IPS-20b (cell line): ENCODE data around the gene HAL.

ENCODE experiments used
- H3K27ac ChIP-seq: one replicate; pipeline ENCODE4 v1.5.1; 2013; ENCODE audit warnings: low read length
- H3K27me3 ChIP-seq: 2 replicates; pipeline ENCODE4 v1.6.1; 2013; ENCODE audit warnings: mild to moderate bottlenecking, low read length, inconsistent platforms; ENCODE audit not compliant: insufficient read depth
- H3K36me3 ChIP-seq: 2 replicates; pipeline ENCODE4 v1.6.1; 2013; ENCODE audit warnings: low read depth, mild to moderate bottlenecking, inconsistent platforms, low read length, moderate library complexity; ENCODE audit not compliant: insufficient read depth
- H3K4me1 ChIP-seq: 2 replicates; pipeline ENCODE4 v1.6.1; 2013; ENCODE audit warnings: mild to moderate bottlenecking, control low read depth, inconsistent platforms, low read length, moderate library complexity; ENCODE audit not compliant: insufficient read depth
- H3K4me3 ChIP-seq: 2 replicates; pipeline ENCODE4 v1.5.1; 2013; ENCODE audit warnings: mild to moderate bottlenecking, low read length, inconsistent platforms
- H3K9ac ChIP-seq: 2 replicates; pipeline ENCODE4 v1.6.1; 2013; ENCODE audit warnings: low read depth, mild to moderate bottlenecking, inconsistent platforms, low read length, moderate library complexity
- H3K9me3 ChIP-seq: 2 replicates; pipeline ENCODE4 v1.6.1; 2013; ENCODE audit warnings: mild to moderate bottlenecking, low read depth, low read length, inconsistent platforms; ENCODE audit not compliant: insufficient read depth

HAL gene

GRCh38 chr12:96000858-96001257 is 4.7 kb upstream of the HAL start:
- H3K9me3 ChIP-seq: no peaks in the 10 kb centered on the region
- no peak overlapping the region for H3K9ac ChIP-seq
- H3K27ac ChIP-seq: no peak overlapping the region
- H3K27me3 ChIP-seq: no peaks in the 10 kb centered on the region
- peaks cover 44% of the 10 kb centered on the region for H3K36me3 ChIP-seq
- H3K4me3 ChIP-seq: no peak overlapping the region
- 0 out of 2 replicates have a peak, but pooled peaks cover 3% of the 10 kb centered on the region for H3K4me1 ChIP-seq

- Histone ChIP-seq H3K9me3 (no peaks in the 10 kb centered on the region), H3K4me1 (0 out of 2 replicates have a peak, but pooled peaks cover 3% of the 10 kb centered on the region), H3K4me3 (no peak overlapping the region), H3K27ac (no peak overlapping the region), H3K27me3 (no peaks in the 10 kb centered on the region), H3K9ac (no peak overlapping the region), H3K36me3 (peaks cover 30% of the 10 kb centered on the region)
Observed at GRCh38 chr12:95999484-95999883, 3.3 kb upstream of the HAL start.

GRCh38 chr12:95998611-95999286 is 2.6 kb upstream of the HAL start:
- Histone ChIP-seq H3K27me3 (no peaks in the 10 kb centered on the region), H3K9ac (no peak overlapping the region), H3K27ac (no peak overlapping the region), H3K36me3 (peaks cover 25% of the 10 kb centered on the region), H3K4me3 (no peak overlapping the region), H3K4me1 (0 out of 2 replicates have a peak, but pooled peaks cover 3% of the 10 kb centered on the region), H3K9me3 (no peaks in the 10 kb centered on the region)

- peaks cover 17% of the 10 kb centered on the region; the same call in 1 of the 2 replicates for H3K36me3 ChIP-seq
- no peak overlapping the region for H3K27ac ChIP-seq
Observed at GRCh38 chr12:95997911-95998510, 1.9 kb upstream of the HAL start.

GRCh38 chr12:95997276-95997675 is 1.1 kb upstream of the HAL start:
- Histone ChIP-seq H3K27me3 (no peaks in the 10 kb centered on the region), H3K4me3 (no peak overlapping the region), H3K9me3 (no peaks in the 10 kb centered on the region), H3K27ac (no peak overlapping the region), H3K36me3 (peaks cover 10% of the 10 kb centered on the region; the same call in 1 of the 2 replicates), H3K4me1 (0 out of 2 replicates have a peak, but pooled peaks cover 3% of the 10 kb centered on the region), H3K9ac (no peak overlapping the region)

More at GRCh38 chr12:95997911-95998510, 1.9 kb upstream of the HAL start:
- no peak overlapping the region for H3K4me3 ChIP-seq
- H3K9me3 ChIP-seq: no peaks in the 10 kb centered on the region
- H3K27me3 ChIP-seq: no peaks in the 10 kb centered on the region
- H3K9ac ChIP-seq: no peak overlapping the region
- H3K4me1 ChIP-seq: 0 out of 2 replicates have a peak, but pooled peaks cover 3% of the 10 kb centered on the region

GRCh38 chr12:95995238-95996031 is 709 bp downstream of the HAL start:
- Histone ChIP-seq H3K36me3 (no peaks in the 10 kb centered on the region; the same call in 1 of the 2 replicates), H3K27ac (no peak overlapping the region), H3K4me1 (0 out of 2 replicates have a peak, but pooled peaks cover 3% of the 10 kb centered on the region), H3K9ac (no peak overlapping the region), H3K4me3 (no peak overlapping the region), H3K9me3 (no peaks in the 10 kb centered on the region), H3K27me3 (no peaks in the 10 kb centered on the region)

- Histone ChIP-seq H3K4me1 (0 out of 2 replicates have a peak, but pooled peaks cover 3% of the 10 kb centered on the region), H3K27ac (no peak overlapping the region), H3K36me3 (no peaks in the 10 kb centered on the region)
Observed at GRCh38 chr12:95994476-95994875, 1.7 kb downstream of the HAL start.

GRCh38 chr12:95993907-95994306 is 2.2 kb downstream of the HAL start:
- 0 out of 2 replicates have a peak, but pooled peaks cover 3% of the 10 kb centered on the region for H3K4me1 ChIP-seq
- no peaks in the 10 kb centered on the region for H3K27me3 ChIP-seq
- H3K9me3 ChIP-seq: no peaks in the 10 kb centered on the region
- H3K27ac ChIP-seq: no peak overlapping the region
- H3K9ac ChIP-seq: no peak overlapping the region
- H3K36me3 ChIP-seq: no peaks in the 10 kb centered on the region
- H3K4me3 ChIP-seq: no peak overlapping the region

More at GRCh38 chr12:95994476-95994875, 1.7 kb downstream of the HAL start:
- Histone ChIP-seq H3K9ac (no peak overlapping the region), H3K27me3 (no peaks in the 10 kb centered on the region), H3K4me3 (no peak overlapping the region), H3K9me3 (no peaks in the 10 kb centered on the region)

- Histone ChIP-seq H3K4me1 (peaks cover 15% of the 10 kb centered on the region; the same call in 1 of the 2 replicates), H3K27ac (no peak overlapping the region), H3K9ac (no peak overlapping the region), H3K36me3 (no peaks in the 10 kb centered on the region), H3K4me3 (no peak overlapping the region), H3K9me3 (no peaks in the 10 kb centered on the region), H3K27me3 (no peaks in the 10 kb centered on the region)
Observed at GRCh38 chr12:95990136-95990535, 6.0 kb downstream of the HAL start.

- H3K9ac ChIP-seq: no peak overlapping the region
- H3K4me3 ChIP-seq: no peak overlapping the region
- no peaks in the 10 kb centered on the region for H3K27me3 ChIP-seq
- no peak overlapping the region for H3K27ac ChIP-seq
- H3K9me3 ChIP-seq: no peaks in the 10 kb centered on the region
- H3K36me3 ChIP-seq: no peaks in the 10 kb centered on the region
- peaks cover 15% of the 10 kb centered on the region; the same call in 1 of the 2 replicates for H3K4me1 ChIP-seq
Observed at GRCh38 chr12:95989504-95990123, 6.5 kb downstream of the HAL start.
